CD4-positive, alpha-beta T cell (primary cell): ENCODE results near the gene TH. TPM values are rescaled to one million over a fixed set of nuclear protein-coding genes. Genes with fewer than 3 reads are reported as not detected.

Experiments
- ATAC-seq: fragments of 200-7000 bp; cut with Tn5 transposase; one replicate; pipeline ENCODE4 v1.10.0; 2022; ENCODE audit warnings: mild to moderate bottlenecking; ENCODE audit not compliant: poor library complexity
- CTCF ChIA-PET: fragments of 350-600 bp; sonication (Branson Sonifier 250); formaldehyde crosslinking; loops from one replicate; lab custom pipeline; 2021; ENCODE audit warnings: antibody characterized with exemption, inconsistent platforms; lab: Charles Lee
- POLR2A ChIA-PET: fragments of 350-600 bp; sonication (Branson Sonifier 250); formaldehyde crosslinking; loops from one replicate; lab custom pipeline; 2021; ENCODE audit warnings: antibody characterized with exemption, inconsistent platforms; lab: Charles Lee
- DNase-seq, 14 experiments: peaks; one replicate each; pipeline ENCODE4 v3.0.0-alpha.2; 2013 to 2020; ENCODE audit warnings: mixed read lengths in 2 of 14
- H3K27ac ChIP-seq, 2 donors: one replicate each; pipeline versions ENCODE4 v1.5.1 to v1.7.0; 2013; ENCODE audit warnings: low read length in 2 of 2, low read depth in 1 of 2, mild to moderate bottlenecking in 1 of 2
- H3K27me3 ChIP-seq, 2 experiments: 1 replicate in 1 of 2; 2 replicates in 1 of 2; pipeline versions ENCODE4 v1.6.1 to v1.7.0; 2013; ENCODE audit warnings: low read length in 2 of 2, control low read depth in 1 of 2, mild to moderate bottlenecking in 1 of 2, moderate library complexity in 1 of 2; ENCODE audit not compliant: insufficient read depth in 2 of 2, control insufficient read depth in 1 of 2
- H3K36me3 ChIP-seq: one replicate; pipeline ENCODE4 v1.6.1; 2013; ENCODE audit warnings: low read length, control low read depth; ENCODE audit not compliant: insufficient read depth
- H3K4me1 ChIP-seq: one replicate; pipeline ENCODE4 v1.6.1; 2013; ENCODE audit warnings: low read length, control low read depth; ENCODE audit not compliant: insufficient read depth
- H3K4me3 ChIP-seq: one replicate; pipeline ENCODE4 v1.5.1; 2013; ENCODE audit warnings: mild to moderate bottlenecking, low read length, moderate library complexity
- H3K9me3 ChIP-seq, 2 experiments: 1 replicate in 1 of 2; 2 replicates in 1 of 2; pipeline versions ENCODE4 v1.6.1 to v1.7.0; 2013; ENCODE audit warnings: low read length in 2 of 2, mild to moderate bottlenecking in 2 of 2, control low read depth in 1 of 2, moderate library complexity in 1 of 2; ENCODE audit not compliant: control insufficient read depth in 1 of 2, insufficient read depth in 1 of 2
- H3K27ac Mint-ChIP-seq: one replicate; pipeline ENCODE4 v1.8.0; 2020; ENCODE audit warnings: mixed read lengths
- H3K27me3 Mint-ChIP-seq: one replicate; pipeline ENCODE4 v1.8.0; 2021; ENCODE audit warnings: mixed read lengths
- H3K36me3 Mint-ChIP-seq: one replicate; pipeline ENCODE4 v1.8.0; 2021; ENCODE audit warnings: low read depth, mixed read lengths
- H3K4me1 Mint-ChIP-seq: one replicate; pipeline ENCODE4 v1.8.0; 2021; ENCODE audit warnings: low read depth, mixed read lengths
- H3K4me3 Mint-ChIP-seq: one replicate; pipeline ENCODE4 v1.8.0; 2020; ENCODE audit warnings: mild to moderate bottlenecking, mixed read lengths
- H3K9me3 Mint-ChIP-seq: one replicate; pipeline ENCODE4 v1.8.0; 2020; ENCODE audit warnings: mixed read lengths
- intact Hi-C, 2 experiments: fragments of 100-400 bp; cut with DNase I in 1 of 2; cut with micrococcal nuclease in 1 of 2; formaldehyde crosslinking; loops; one replicate each; pipeline versions ENCODE4 v1.15.1 to v1.9.0; 2023 to 2025; cut with DNase I, micrococcal nuclease
- total RNA-seq, 174 experiments: library from RNA in 2 of 174; stranded (reverse) in 2 of 174; gene quantifications; one replicate each; pipeline ENCODE4 v1.2.3 and lab custom pipeline; 2021 to 2026
- TF ChIP-seq, protein P1 (sequence below): fragments of 200-600 bp; IDR thresholded peaks from one replicate; pipeline ENCODE4 v1.8.0; 2022; ENCODE audit warnings: antibody characterized with exemption, mild to moderate bottlenecking

TH gene
- total RNA-seq, 2 experiments from 2014 or later: not detected

DNA sequence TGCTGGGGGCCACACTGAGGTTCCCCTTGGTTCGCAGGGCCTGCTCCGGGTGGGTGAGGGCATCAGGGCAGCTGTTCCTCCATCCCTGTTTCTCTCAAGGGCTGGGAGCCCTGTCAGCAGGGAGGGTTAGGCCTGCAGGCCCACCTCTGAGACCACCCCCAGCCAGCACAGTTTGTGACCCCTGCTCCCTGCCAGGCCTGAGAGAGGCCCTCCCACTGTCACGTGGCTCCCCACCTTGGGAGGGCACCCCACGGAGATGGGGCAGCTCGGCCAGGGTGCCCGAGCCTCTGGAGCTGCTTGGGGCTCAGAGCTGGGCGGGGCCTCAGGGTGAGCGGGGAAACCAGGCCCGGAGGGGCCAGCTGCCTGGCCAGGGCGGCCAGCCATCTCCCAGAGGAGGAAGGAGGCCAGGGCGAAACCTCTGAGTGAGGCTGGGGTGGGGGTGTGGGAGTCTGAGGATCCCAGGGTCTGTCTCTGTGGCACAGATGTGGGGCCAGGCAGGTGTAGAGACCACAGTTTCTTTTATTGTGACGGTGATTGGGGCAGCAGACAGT lies 8.1 kb downstream of the TH start:
- POLR2A ChIA-PET: no interaction called here
- Mint-ChIP-seq H3K4me1 (no peaks in the 10 kb centered on the region), H3K9me3 (no peaks in the 10 kb centered on the region), H3K27ac (no peak overlapping the region), H3K27me3 (peaks cover 12% of the 10 kb centered on the region), H3K4me3 (no peak overlapping the region), H3K36me3 (no peaks in the 10 kb centered on the region)
- Histone ChIP-seq H3K4me1 (peaks cover 5% of the 10 kb centered on the region), H3K36me3 (no peaks in the 10 kb centered on the region), H3K9me3 (peaks cover 0 to 5% of the 10 kb centered on the region in 2 experiments), H3K4me3 (no peak overlapping the region), H3K27me3 (peaks cover 0 to 12% of the 10 kb centered on the region in 2 experiments), H3K27ac (no peak overlapping the region)
- no peak for DNase-seq
- TF ChIP-seq, protein P1, sequence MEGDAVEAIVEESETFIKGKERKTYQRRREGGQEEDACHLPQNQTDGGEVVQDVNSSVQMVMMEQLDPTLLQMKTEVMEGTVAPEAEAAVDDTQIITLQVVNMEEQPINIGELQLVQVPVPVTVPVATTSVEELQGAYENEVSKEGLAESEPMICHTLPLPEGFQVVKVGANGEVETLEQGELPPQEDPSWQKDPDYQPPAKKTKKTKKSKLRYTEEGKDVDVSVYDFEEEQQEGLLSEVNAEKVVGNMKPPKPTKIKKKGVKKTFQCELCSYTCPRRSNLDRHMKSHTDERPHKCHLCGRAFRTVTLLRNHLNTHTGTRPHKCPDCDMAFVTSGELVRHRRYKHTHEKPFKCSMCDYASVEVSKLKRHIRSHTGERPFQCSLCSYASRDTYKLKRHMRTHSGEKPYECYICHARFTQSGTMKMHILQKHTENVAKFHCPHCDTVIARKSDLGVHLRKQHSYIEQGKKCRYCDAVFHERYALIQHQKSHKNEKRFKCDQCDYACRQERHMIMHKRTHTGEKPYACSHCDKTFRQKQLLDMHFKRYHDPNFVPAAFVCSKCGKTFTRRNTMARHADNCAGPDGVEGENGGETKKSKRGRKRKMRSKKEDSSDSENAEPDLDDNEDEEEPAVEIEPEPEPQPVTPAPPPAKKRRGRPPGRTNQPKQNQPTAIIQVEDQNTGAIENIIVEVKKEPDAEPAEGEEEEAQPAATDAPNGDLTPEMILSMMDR: no peak
- ATAC-seq: no peak
- intact Hi-C loops: no loop called here
- CTCF ChIA-PET: no interaction called here

DNA sequence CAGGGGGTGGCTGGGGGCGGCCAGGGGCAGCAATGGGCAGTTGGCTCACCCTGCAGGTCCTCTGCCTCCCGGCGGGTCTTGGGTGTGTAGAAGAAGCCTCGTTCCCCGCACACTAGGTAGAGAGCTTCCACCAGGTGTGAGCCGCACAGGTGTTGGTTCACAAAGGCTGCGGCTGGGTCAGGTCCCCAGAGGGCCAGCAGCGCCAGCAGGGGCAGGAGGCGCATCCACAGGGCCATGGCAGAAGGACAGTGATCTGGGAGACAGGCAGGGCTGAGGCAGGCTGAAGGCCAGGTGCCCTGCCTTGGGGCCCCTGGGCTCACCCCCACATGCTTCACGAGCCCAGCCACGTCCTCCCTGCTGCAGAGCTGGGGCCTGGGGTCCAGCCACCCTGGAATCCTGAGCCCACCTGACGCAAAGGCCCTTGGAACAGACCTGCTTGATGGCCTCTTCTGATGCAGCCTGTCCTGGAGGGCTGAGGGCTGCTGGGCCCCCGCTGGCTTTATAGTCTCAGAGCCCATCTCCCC lies 10.8 kb downstream of the TH start, which contains the start of gene INS:
INS (minus strand) TSS at position 474 of the 524 bp plus-strand sequence; CDS start at position 236, 238 bp downstream.
- intact Hi-C loops: no loop called here
- ATAC-seq (no peak), DNase-seq (no peak)
- Mint-ChIP-seq H3K4me3 (no peak within 1 kb of the TSS), H3K27me3 (peaks cover 7% of the 10 kb centered on the region), H3K4me1 (no peaks in the 10 kb centered on the region), H3K27ac (no peak within 1 kb of the TSS), H3K36me3 (no peaks in the 10 kb centered on the region), H3K9me3 (no peaks in the 10 kb centered on the region)
- POLR2A ChIA-PET: no interaction called here
- Histone ChIP-seq H3K36me3 (no peaks in the 10 kb centered on the region), H3K4me1 (peaks cover 3% of the 10 kb centered on the region), H3K9me3 (peaks cover 0 to 5% of the 10 kb centered on the region in 2 experiments), H3K27ac (no peak within 1 kb of the TSS), H3K4me3 (no peak within 1 kb of the TSS), H3K27me3 (peaks cover 0 to 8% of the 10 kb centered on the region in 2 experiments)
- TF ChIP-seq, protein P1: no peak
- CTCF ChIA-PET: no interaction called here

DNA sequence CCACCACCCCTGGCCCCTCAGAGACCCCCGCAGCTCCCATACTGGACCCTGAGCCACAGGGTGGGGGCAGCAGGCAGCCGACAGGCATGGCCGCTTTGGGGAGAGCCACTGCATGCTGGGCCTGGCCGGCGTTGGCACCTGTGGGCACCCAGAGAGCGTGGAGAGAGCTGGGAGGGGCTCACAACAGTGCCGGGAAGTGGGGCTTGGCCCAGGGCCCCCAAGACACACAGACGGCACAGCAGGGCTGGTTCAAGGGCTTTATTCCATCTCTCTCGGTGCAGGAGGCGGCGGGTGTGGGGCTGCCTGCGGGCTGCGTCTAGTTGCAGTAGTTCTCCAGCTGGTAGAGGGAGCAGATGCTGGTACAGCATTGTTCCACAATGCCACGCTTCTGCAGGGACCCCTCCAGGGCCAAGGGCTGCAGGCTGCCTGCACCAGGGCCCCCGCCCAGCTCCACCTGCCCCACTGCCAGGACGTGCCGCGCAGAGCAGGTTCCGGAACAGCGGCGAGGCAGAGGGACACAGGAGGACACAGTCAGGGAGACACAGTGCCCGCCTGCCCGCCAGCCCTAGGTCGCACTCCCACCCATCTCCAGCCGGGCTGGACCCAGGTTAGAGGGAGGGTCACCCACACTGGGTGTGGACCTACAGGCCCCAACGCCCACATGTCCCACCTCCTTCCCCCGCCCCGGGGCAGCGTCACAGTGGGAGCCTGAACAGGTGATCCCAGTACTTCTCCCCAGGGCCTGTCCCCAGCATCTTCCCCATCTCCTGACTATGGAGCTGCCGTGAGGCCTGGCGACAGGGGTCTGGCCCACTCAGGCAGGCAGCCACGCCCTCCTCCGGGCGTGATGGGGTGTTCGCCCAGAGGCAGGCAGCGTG lies 11.8 kb downstream of the TH start:
- H3K4me3 ChIP-seq: no peak overlapping the region
- intact Hi-C loops: no loop called here
- CTCF ChIA-PET: no interaction called here

More for the DNA sequence above, 11.8 kb downstream of the TH start:
- no peaks in the 10 kb centered on the region for H3K36me3 ChIP-seq
- DNase-seq (no peak), ATAC-seq (no peak)
- TF ChIP-seq, protein P1: no peak
- H3K4me1 Mint-ChIP-seq: no peaks in the 10 kb centered on the region
- no peaks in the 10 kb centered on the region for H3K9me3 Mint-ChIP-seq
- no peaks in the 10 kb centered on the region for H3K36me3 Mint-ChIP-seq
- H3K27ac ChIP-seq: no peak overlapping the region
- H3K27ac Mint-ChIP-seq: no peak overlapping the region
- H3K4me1 ChIP-seq: peaks cover 3% of the 10 kb centered on the region
- H3K27me3 Mint-ChIP-seq: peaks cover 7% of the 10 kb centered on the region
- H3K4me3 Mint-ChIP-seq: no peak overlapping the region
- H3K9me3 ChIP-seq: no peaks in the 10 kb centered on the region
- H3K27me3 ChIP-seq: no peaks in the 10 kb centered on the region
- POLR2A ChIA-PET: no interaction called here
